Measurements from ENCODE around the gene ABHD12. TPM values are rescaled to one million over a fixed set of nuclear protein-coding genes. Genes with fewer than 3 reads are reported as not detected.

The ABHD12 gene
- total and polyA plus RNA-seq, 2 donors (not counting 1 experiment from before 2014, with no cell fraction given) = 9.6 to 28.3 TPM

DNA sequence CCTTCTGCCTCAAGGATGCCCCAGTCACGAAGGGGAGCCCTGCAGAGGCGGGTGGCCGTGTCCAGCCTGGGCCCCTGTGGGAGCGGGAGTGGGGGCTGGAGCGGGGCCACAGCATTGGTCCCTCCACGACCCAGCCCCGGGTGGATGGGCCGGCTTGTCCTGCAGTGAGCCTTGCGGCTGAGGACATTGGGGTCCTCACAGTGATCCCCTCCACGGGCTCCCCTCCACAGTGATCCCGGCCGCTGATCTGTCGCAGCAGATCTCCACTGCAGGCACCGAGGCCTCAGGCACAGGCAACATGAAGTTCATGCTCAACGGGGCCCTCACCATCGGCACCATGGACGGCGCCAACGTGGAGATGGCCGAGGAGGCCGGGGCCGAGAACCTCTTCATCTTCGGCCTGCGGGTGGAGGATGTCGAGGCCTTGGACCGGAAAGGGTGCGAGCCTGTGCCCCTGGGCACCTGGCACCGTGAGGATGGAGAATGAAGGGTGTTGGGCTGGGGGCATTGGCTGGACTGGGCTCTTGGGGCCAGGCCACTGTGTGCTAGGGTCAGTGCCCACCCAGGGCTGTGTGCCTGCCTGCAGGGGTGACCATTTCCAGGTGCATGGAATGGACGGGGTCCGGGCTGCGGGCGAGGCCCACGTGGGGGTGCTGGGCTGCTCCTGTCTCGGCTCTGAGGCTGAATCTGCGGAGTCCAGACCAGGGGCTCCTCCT, 98.3 kb downstream of the ABHD12 start:
- no peaks in the 10 kb centered on the region for H3K27me3 Mint-ChIP-seq
- CTCF ChIA-PET = interaction anchor here (2.8 to 5.1 kb wide), 2 partner anchors 17 to 108 kb away, joined by 12 to 133 read pairs; no protein-coding TSS in a partner anchor
- H4K20me1 ChIP-seq (ENCODE audit: control insufficient read depth, insufficient read depth, low read length, poor library complexity, severe bottlenecking) = no peaks in the 10 kb centered on the region
- TF ChIP-seq, protein P1, sequence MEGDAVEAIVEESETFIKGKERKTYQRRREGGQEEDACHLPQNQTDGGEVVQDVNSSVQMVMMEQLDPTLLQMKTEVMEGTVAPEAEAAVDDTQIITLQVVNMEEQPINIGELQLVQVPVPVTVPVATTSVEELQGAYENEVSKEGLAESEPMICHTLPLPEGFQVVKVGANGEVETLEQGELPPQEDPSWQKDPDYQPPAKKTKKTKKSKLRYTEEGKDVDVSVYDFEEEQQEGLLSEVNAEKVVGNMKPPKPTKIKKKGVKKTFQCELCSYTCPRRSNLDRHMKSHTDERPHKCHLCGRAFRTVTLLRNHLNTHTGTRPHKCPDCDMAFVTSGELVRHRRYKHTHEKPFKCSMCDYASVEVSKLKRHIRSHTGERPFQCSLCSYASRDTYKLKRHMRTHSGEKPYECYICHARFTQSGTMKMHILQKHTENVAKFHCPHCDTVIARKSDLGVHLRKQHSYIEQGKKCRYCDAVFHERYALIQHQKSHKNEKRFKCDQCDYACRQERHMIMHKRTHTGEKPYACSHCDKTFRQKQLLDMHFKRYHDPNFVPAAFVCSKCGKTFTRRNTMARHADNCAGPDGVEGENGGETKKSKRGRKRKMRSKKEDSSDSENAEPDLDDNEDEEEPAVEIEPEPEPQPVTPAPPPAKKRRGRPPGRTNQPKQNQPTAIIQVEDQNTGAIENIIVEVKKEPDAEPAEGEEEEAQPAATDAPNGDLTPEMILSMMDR (IDR thresholded peaks at IDR 0.05) = no peak
- no peak for TF ChIP-seq EZH2 (IDR thresholded peaks at IDR 0.05; ENCODE audit: borderline replicate concordance, insufficient read depth, low read depth, low read length, poor library complexity, severe bottlenecking)
- no peaks in the 10 kb centered on the region for H3K27me3 ChIP-seq (replicated peaks in 1 of 4; ENCODE audit: control extremely low read depth in 1 of 4, control insufficient read depth in 3 of 4, insufficient read depth in 4 of 4, low read length in 3 of 4)
- no peak overlapping the region for H3K4me3 Mint-ChIP-seq
- ATAC-seq (ENCODE audit: low read depth) = no peak
- no peak overlapping the region for H3K4me3 ChIP-seq (ENCODE audit: control extremely low read depth in 1 of 5, extremely low read depth in 1 of 5, insufficient read depth in 1 of 5, low read depth in 2 of 5, low read length in 4 of 5)
- peaks cover 0 to 23% of the 10 kb centered on the region in 2 donors for H3K4me1 ChIP-seq (ENCODE audit: control insufficient read depth in 2 of 2, insufficient read depth in 2 of 2, low read length in 2 of 2)
- intact Hi-C loops (cut with micrococcal nuclease) = no loop called here
- peaks cover 13% of the 10 kb centered on the region for H3K4me1 Mint-ChIP-seq
- 98% methylated on average over 35 of the region's 35 CpGs for WGBS (ENCODE audit: insufficient coverage)
- no peak overlapping the region for H3K9ac ChIP-seq (ENCODE audit: low read length)
- H3K4me2 ChIP-seq (replicated peaks; ENCODE audit: low read depth, low read length, poor library complexity, severe bottlenecking) = no peak overlapping the region
- H3K79me2 ChIP-seq (ENCODE audit: control insufficient read depth, insufficient read depth, low read length) = no peaks in the 10 kb centered on the region
- H3K36me3 ChIP-seq (replicated peaks in 1 of 2; ENCODE audit: control extremely low read depth in 1 of 2, control insufficient read depth in 1 of 2, extremely low read depth in 1 of 2, insufficient read depth in 2 of 2, low read length in 1 of 2) = peaks cover 0 to 16% of the 10 kb centered on the region in 2 experiments
- no peak for DNase-seq
- POLR2A ChIA-PET = no interaction called here
- no peaks in the 10 kb centered on the region for H3K9me3 ChIP-seq (ENCODE audit: control extremely low read depth in 1 of 3, control insufficient read depth in 2 of 3, insufficient read depth in 1 of 3, low read length in 2 of 3)
- H3K9me3 Mint-ChIP-seq (ENCODE audit: insufficient read depth) = no peaks in the 10 kb centered on the region
- H2AFZ ChIP-seq (ENCODE audit: insufficient read depth, low read depth, low read length, poor library complexity, severe bottlenecking) = no peak overlapping the region
- H3K27ac ChIP-seq (ENCODE audit: low read length in 2 of 2) = no peak overlapping the region
- H3K27ac Mint-ChIP-seq = no peak overlapping the region

DNA sequence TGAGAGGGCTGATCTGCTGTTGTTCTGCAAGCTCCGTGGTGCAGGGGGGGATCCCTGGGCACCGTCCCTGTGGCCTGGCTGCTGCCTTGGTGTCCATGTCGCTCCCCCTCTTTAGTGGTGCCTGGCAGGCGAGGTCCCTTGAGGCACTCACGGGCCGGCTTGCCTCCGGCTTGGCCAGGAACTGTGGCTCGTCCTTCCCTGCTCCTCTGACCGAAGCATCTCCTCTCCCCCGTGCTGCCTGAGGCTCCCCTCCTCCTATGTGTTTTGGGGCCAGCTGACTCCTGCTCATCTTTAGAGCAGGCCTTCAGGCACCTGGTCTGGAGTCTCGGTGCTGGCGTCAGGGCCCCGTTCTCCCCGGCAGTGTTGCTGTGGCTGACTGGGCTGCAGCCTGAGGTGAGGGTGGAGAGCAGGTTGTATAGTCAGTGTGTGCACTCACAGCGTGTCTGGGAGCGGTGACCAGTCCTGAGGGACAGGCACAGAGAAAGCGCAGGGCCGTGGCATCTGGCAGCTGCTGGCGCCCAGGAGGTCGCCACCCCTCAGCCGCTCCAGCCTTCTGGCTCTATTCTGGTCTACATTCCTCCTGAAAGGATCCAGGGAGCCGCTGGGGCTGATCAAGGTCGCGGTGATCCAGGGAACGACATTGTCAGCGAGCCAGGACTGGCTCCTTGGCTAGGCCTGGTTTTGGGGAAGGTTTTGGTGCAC, 99.1 kb downstream of the ABHD12 start:
- 97% methylated on average over 23 of the region's 26 CpGs for WGBS (ENCODE audit: insufficient coverage)

More for the DNA sequence above, 99.1 kb downstream of the ABHD12 start:
- POLR2A ChIA-PET = no interaction called here
- Mint-ChIP-seq H3K27ac (no peak overlapping the region), H3K27me3 (no peaks in the 10 kb centered on the region), H3K4me3 (no peak overlapping the region), H3K9me3 (ENCODE audit: insufficient read depth) (no peaks in the 10 kb centered on the region), H3K4me1 (peaks cover 9% of the 10 kb centered on the region)
- H3K4me2 ChIP-seq (replicated peaks; ENCODE audit: low read depth, low read length, poor library complexity, severe bottlenecking) = no peak overlapping the region
- no peak for TF ChIP-seq EZH2 (IDR thresholded peaks at IDR 0.05; ENCODE audit: borderline replicate concordance, insufficient read depth, low read depth, low read length, poor library complexity, severe bottlenecking)
- TF ChIP-seq, protein P1 (IDR thresholded peaks at IDR 0.05) = no peak
- no peak overlapping the region for H2AFZ ChIP-seq (ENCODE audit: insufficient read depth, low read depth, low read length, poor library complexity, severe bottlenecking)
- H3K36me3 ChIP-seq (replicated peaks in 1 of 2; ENCODE audit: control extremely low read depth in 1 of 2, control insufficient read depth in 1 of 2, extremely low read depth in 1 of 2, insufficient read depth in 2 of 2, low read length in 1 of 2) = peaks cover 0 to 16% of the 10 kb centered on the region in 2 experiments
- no peak for DNase-seq
- H3K79me2 ChIP-seq (ENCODE audit: control insufficient read depth, insufficient read depth, low read length) = no peaks in the 10 kb centered on the region
- H3K4me1 ChIP-seq (ENCODE audit: control insufficient read depth in 2 of 2, insufficient read depth in 2 of 2, low read length in 2 of 2) = peaks cover 0 to 16% of the 10 kb centered on the region in 2 donors
- intact Hi-C loops (cut with micrococcal nuclease) = no loop called here
- H3K27me3 ChIP-seq (replicated peaks in 1 of 4; ENCODE audit: control extremely low read depth in 1 of 4, control insufficient read depth in 3 of 4, insufficient read depth in 4 of 4, low read length in 3 of 4) = no peaks in the 10 kb centered on the region
- H4K20me1 ChIP-seq (ENCODE audit: control insufficient read depth, insufficient read depth, low read length, poor library complexity, severe bottlenecking) = no peaks in the 10 kb centered on the region
- no peak overlapping the region for H3K9ac ChIP-seq (ENCODE audit: low read length)
- H3K27ac ChIP-seq (ENCODE audit: low read length in 2 of 2) = no peak overlapping the region
- no peaks in the 10 kb centered on the region for H3K9me3 ChIP-seq (ENCODE audit: control extremely low read depth in 1 of 3, control insufficient read depth in 2 of 3, insufficient read depth in 1 of 3, low read length in 2 of 3)
- H3K4me3 ChIP-seq (ENCODE audit: control extremely low read depth in 1 of 5, extremely low read depth in 1 of 5, insufficient read depth in 1 of 5, low read depth in 2 of 5, low read length in 4 of 5) = no peak overlapping the region
- no peak for ATAC-seq (ENCODE audit: low read depth)
- CTCF ChIA-PET = no interaction called here
